Lower leg skin (tissue), 3 donors: ENCODE measurements around the gene ABCB9.

Experiments used
- CTCF ChIP-seq, 3 donors: fragments of 450-650 bp; IDR thresholded peaks; one replicate each; pipeline ENCODE4 v1.5.1; 2016; ENCODE audit warnings: antibody characterized with exemption in 3 of 3, mild to moderate bottlenecking in 3 of 3, moderate library complexity in 2 of 3
- POLR2A ChIP-seq, 2 donors: fragments of 450-650 bp; IDR thresholded peaks; one replicate each; pipeline ENCODE4 v1.6.1; 2016 to 2017; ENCODE audit warnings: antibody characterized with exemption in 2 of 2, mild to moderate bottlenecking in 1 of 2, moderate library complexity in 1 of 2

- TF ChIP-seq CTCF (IDR thresholded peaks at IDR 0.05) (no peak), POLR2A (IDR thresholded peaks at IDR 0.05) (no peak)
Observed at GRCh38 chr12:122891661-122892525, 74.4 kb downstream of the ABCB9 start.
